A204.1 (cell line): Measurements from ENCODE around the gene KCNN3.

Experiments used
- FAIRE-seq: peaks from 2 replicates; lab custom pipeline; 2012; peaks lifted over from hg19 to GRCh38; lab: Jason Lieb, UNC

KCNN3 gene

DNA sequence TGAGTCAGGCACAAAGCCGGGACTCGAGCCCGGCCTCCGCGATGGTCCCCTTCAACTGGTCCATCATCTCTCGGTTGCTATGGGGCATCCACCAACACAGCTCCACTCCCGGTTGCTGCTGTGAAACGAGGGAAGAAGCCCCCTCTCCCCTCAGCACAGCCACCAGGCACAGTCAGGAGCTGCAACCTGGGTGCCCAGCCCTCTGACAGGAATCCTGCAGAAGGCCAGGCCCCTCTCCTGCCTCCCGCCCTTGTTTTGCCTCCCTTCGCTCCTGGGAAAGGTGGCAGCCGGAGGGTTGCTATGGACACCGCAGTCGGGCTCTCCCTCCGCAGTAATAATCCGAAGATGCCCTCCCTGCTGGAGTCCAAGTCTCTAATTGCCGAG is 8.9 kb upstream of the KCNN3 start:
- no peak for FAIRE-seq

- FAIRE-seq = no peak
These were observed 8.4 kb upstream of the KCNN3 start for GRCh38 chr1:154878371-154879037.

- no peak for FAIRE-seq
These were observed 7.4 kb upstream of the KCNN3 start for GRCh38 chr1:154877370-154877974.

GRCh38 chr1:154876842-154877369 is 6.8 kb upstream of the KCNN3 start:
- no peak for FAIRE-seq

- no peak for FAIRE-seq
These were observed 4.4 kb upstream of the KCNN3 start for GRCh38 chr1:154874465-154874864.

DNA sequence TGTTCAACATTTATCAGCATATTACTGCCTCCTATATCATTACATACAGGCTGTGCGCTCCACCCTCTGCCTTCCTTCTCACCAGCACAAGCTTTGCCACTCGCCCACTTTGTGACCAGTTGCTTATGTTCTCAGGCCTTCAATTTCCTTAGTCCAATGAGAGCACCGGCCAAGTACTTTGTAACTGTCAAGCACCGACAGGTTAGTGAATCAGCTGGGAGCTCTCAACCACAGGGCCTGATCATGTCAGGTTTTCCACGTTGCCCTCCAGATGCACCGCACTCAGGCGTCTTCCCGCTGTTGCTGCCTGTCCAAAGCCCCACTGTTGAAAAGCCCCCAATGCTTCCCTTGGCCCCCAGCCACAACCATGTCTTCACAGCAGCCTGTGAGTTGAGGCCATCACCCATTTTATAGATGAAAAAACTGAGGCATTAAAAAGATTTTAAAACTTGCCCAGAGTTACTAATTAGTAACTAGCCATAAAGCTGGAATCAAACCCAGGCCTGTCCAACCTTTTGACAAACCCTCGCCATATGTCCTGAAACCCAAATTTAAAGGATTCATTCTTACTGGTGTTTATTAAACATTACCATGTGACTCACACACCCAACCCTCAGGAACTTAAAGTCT is 3.4 kb upstream of the KCNN3 start:
- FAIRE-seq = no peak

GRCh38 chr1:154871374-154871773 is 1.3 kb upstream of the KCNN3 start:
- FAIRE-seq = no peak

DNA sequence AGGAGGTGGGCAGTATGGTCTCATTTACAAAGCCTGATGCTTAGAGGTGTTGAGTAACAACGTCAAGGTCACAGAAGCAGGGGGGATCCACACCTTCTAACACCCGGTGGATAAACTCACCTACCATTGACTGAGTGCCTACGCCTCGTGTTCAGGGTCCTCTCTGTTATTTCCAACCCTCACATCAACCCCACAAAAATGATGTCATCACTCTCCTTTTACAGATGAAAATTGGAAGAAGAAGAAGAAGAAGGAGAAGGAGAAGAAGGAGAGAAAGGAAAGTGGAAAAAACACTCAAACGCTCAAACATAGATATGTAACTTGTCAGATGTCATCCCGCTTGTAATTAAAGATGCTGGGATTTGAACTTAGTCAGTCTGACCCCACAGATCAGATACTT is 653 bp upstream of the KCNN3 start:
- no peak for FAIRE-seq

GRCh38 chr1:154869351-154870114 is 548 bp downstream of the KCNN3 start:
- no peak for FAIRE-seq

- FAIRE-seq = no peak
These were observed 2.1 kb downstream of the KCNN3 start for GRCh38 chr1:154867841-154868605.

DNA sequence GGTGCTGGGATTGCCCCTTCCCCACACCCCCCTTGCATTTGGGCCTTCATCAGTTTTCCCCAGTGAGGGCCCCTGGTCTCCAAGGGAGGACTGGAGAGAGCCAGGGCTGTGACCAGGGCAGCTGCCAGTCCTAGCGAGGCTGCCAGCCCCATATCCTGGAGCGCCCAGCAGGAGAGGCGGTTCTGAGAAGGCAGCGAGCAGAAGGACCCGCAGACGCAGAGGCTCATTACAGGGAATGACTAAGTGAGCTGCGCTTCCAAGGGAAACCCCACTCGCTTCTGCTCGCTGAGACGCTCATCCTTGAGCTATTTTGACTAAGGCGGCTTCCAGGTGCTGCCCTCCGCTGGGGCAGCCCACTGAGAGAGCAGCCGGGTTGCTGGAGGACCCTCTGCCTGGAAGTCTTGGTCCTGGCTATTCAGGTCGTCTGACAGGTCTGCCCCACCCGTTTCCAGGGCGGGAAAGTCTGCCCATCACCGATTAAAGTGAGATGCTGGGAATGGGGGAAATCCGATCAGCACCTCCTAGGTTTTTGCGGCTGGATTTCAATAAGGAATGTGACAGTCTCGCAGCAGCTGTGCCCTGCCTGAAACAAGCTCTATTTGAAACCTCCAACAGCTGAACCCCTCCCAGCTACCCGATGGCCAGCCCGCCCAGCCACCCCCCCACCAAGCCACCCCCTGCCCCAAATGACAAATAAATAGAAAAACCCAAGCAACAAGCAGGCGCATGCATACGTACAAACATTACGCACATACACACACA is 2.8 kb downstream of the KCNN3 start:
- no peak for FAIRE-seq

DNA sequence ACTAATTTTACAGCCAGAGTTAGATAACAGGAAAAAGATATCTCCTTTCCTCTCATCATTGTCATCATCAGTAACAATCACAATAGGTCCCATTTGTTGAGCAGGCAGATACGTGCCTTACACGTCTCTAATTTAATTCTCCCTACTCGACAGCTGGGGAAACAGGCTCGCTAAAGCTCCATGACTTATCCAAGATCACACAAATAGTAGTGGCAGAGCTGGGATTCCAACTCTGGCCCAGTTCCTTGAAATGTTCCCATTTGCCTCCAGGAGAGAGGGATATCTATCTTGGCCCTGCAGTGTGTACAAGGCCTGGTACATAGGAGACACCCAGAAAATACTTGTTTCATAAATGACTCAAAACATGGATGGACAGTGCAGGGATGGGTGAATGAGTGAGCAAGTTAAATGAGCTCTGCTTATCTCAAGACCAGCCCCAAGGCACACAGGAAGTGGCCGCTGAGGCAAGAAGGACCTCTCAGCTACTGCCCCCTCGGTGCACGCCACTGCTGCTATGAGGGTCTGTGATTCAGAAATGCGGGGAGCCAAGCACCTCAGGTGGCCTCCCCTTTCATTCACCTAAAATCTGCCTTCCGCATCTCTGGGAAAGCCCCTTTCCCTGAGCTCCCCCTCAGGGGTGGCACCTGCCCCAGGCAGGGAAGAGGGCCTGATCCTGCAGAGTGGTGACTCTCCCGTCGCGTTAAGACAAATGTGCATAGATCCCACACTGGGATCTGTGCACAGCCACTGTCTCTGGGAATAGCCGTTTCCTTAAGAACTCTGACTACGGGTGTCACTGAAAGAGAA is 3.6 kb downstream of the KCNN3 start:
- no peak for FAIRE-seq

DNA sequence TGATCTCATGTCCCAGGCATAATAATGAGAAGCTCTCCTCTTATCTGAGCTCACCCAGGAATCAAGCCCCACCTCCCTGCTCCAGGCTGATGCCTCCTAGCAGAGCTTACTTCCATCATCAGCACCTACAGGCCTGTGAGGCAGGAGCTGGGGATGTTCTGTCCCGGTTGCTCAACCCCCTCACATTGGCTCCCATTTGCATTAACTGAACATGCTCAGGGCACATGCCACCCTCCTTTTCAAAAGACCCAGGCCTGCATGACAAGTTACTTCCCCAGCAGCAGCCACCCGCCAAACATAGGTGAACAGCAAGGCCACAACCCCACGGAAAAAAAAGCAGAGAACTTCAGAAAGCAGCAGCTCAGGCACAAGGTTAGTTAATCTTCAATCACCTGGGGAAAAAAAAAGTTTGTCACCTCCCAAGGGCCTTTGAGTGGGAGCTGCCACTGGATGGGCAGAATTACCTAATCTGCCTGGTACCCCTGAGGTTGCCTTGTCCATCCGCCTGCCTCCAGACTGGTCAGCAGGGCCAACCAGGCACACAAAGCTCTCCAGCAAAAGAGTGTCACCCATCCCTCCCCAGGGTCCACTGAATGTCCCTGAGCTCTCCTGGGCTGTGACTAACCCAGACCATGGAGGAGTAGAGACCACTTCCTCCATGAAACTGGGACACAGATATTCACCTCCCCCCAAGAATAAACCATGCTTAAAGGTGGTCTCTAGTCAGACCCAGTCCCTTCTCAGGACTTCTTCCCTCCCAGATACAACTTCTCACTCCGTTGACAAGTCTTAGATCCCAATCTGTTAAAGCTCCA is 4.4 kb downstream of the KCNN3 start:
- no peak for FAIRE-seq

- no peak for FAIRE-seq
These were observed 5.7 kb downstream of the KCNN3 start for GRCh38 chr1:154864189-154864975.

- FAIRE-seq = no peak
These were observed 6.5 kb downstream of the KCNN3 start for GRCh38 chr1:154863315-154864174.

GRCh38 chr1:154862907-154863306 is 7.2 kb downstream of the KCNN3 start:
- no peak for FAIRE-seq

DNA sequence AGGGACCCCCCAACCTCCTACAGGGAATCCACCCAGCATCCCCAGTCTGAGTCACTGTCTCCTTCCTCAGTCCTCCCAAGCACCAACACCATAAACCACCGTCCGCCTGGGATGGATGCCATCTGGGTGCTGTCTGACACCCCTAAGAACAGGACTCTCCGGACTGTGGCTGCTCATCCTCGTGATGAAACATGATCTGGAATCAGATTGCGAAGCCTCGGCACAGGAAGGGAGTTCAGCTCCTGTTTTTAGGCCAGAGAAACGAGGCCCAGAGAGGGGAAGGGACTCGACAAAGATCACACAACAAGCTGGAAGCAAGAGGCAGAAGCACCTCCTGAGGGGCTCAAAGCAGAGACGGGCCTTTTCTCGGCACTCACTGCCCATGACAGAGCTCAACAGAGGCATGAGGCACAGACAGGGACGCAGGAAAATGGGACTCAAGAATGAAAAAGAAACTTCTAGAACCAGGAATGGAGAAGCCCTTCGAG is 8.4 kb downstream of the KCNN3 start:
- FAIRE-seq = no peak
